Cortex of kidney (tissue), 1 donor: ENCODE data around the gene CFLAR.
"Not testable (repeated sequence)": the region's sequence is repeated elsewhere in the genome, so short reads cannot be mapped to it uniquely, and the experiment has no call there.

ENCODE experiments used
- DNase-seq: peaks from one replicate; lab custom pipeline; 2025; lab: John Stamatoyannopoulos, UW

The CFLAR gene

GRCh38 chr2:201118961-201119854 lies 3.2 kb downstream of the CFLAR start:
- DNase-seq = no peak

GRCh38 chr2:201122276-201122675 lies 6.3 kb downstream of the CFLAR start:
- DNase-seq = no peak

- DNase-seq = no peak
Observed at GRCh38 chr2:201126308-201127151, 10.6 kb downstream of the CFLAR start.

- DNase-seq = no peak
Observed at GRCh38 chr2:201127152-201127511, 11.2 kb downstream of the CFLAR start.

- DNase-seq = no peak
Observed at GRCh38 chr2:201127570-201127969, 11.6 kb downstream of the CFLAR start.

GRCh38 chr2:201128033-201128432 lies 12.1 kb downstream of the CFLAR start:
- no peak for DNase-seq

- no peak for DNase-seq
Observed at GRCh38 chr2:201128933-201129505, 13.1 kb downstream of the CFLAR start.

GRCh38 chr2:201130524-201131186 lies 14.7 kb downstream of the CFLAR start:
- no peak for DNase-seq

GRCh38 chr2:201132518-201132917 lies 16.6 kb downstream of the CFLAR start:
- DNase-seq = no peak

GRCh38 chr2:201135386-201135785 lies 19.4 kb downstream of the CFLAR start:
- DNase-seq = no peak

- no peak for DNase-seq
Observed at GRCh38 chr2:201136889-201137321, 20.9 kb downstream of the CFLAR start.

- DNase-seq = no peak
Observed at GRCh38 chr2:201137505-201138400, 21.8 kb downstream of the CFLAR start.

GRCh38 chr2:201138401-201138970 lies 22.5 kb downstream of the CFLAR start:
- no peak for DNase-seq

GRCh38 chr2:201138986-201139781 lies 23.2 kb downstream of the CFLAR start:
- not testable (repeated sequence) for DNase-seq

- no peak for DNase-seq
Observed at GRCh38 chr2:201139836-201140604, 24.1 kb downstream of the CFLAR start.

GRCh38 chr2:201144101-201145051 lies 28.4 kb downstream of the CFLAR start:
- DNase-seq = no peak

GRCh38 chr2:201148434-201148990 lies 32.5 kb downstream of the CFLAR start:
- no peak for DNase-seq
